B cell (primary cell): ENCODE data around the gene RAD51B. TPM values are rescaled to one million over a fixed set of nuclear protein-coding genes. Genes with fewer than 3 reads are reported as not detected.

Experiments used
- ATAC-seq: fragments of 200-7000 bp; cut with Tn5 transposase; one replicate; pipeline ENCODE4 v1.10.0; 2021; ENCODE audit warnings: low read depth, mild to moderate bottlenecking, moderate number of reproducible peaks, moderate library complexity
- CTCF ChIA-PET: fragments of 350-600 bp; sonication (Branson Sonifier 250); formaldehyde crosslinking; loops from one replicate; lab custom pipeline; 2021; ENCODE audit warnings: antibody characterized with exemption, inconsistent platforms; lab: Charles Lee
- POLR2A ChIA-PET: fragments of 350-600 bp; sonication (Branson Sonifier 250); formaldehyde crosslinking; loops from one replicate; lab custom pipeline; 2021; ENCODE audit warnings: antibody characterized with exemption; lab: Charles Lee
- DNase-seq: peaks from one replicate; pipeline ENCODE4 v3.0.0; 2013
- H2AFZ ChIP-seq: 2 replicates; pipeline ENCODE4 v1.6.1; 2012; ENCODE audit warnings: mild to moderate bottlenecking, low read depth, low read length; ENCODE audit not compliant: insufficient read depth, poor library complexity, severe bottlenecking
- H3K27ac ChIP-seq, 2 donors: 1 replicate in 1 of 2; 2 replicates in 1 of 2; pipeline ENCODE4 v1.5.1; 2012 to 2013; ENCODE audit warnings: low read length in 2 of 2, mild to moderate bottlenecking in 2 of 2, moderate library complexity in 1 of 2
- H3K27me3 ChIP-seq, 4 experiments: fragments of 200-600 bp in 1 of 4; sonication (generic) in 1 of 4; replicated peaks in 1 of 4; 1 replicate in 2 of 4; 2 replicates in 2 of 4; pipeline versions ENCODE4 v1.6.1 to v1.7.0; 2013 to 2016; ENCODE audit warnings: low read length in 3 of 4, mild to moderate bottlenecking in 2 of 4, mixed read lengths in 1 of 4, moderate library complexity in 1 of 4; ENCODE audit not compliant: insufficient read depth in 4 of 4, control insufficient read depth in 3 of 4; ENCODE audit errors: control extremely low read depth in 1 of 4
- H3K36me3 ChIP-seq, 2 experiments: replicated peaks in 1 of 2; 1 replicate in 1 of 2; 2 replicates in 1 of 2; pipeline versions ENCODE4 v1.6.1 to v1.7.1; 2013; ENCODE audit warnings: low read length in 1 of 2; ENCODE audit not compliant: insufficient read depth in 2 of 2, control insufficient read depth in 1 of 2; ENCODE audit errors: control extremely low read depth in 1 of 2, extremely low read depth in 1 of 2
- H3K4me1 ChIP-seq, 2 donors: fragments of 200-600 bp in 1 of 2; sonication (generic) in 1 of 2; 1 replicate in 1 of 2; 2 replicates in 1 of 2; pipeline versions ENCODE4 v1.5.1 to v1.6.1; 2013 to 2017; ENCODE audit warnings: low read length in 2 of 2; ENCODE audit not compliant: control insufficient read depth in 2 of 2, insufficient read depth in 2 of 2
- H3K4me2 ChIP-seq: replicated peaks from 2 replicates; pipeline ENCODE3; 2012; ENCODE audit warnings: mild to moderate bottlenecking, low read depth, low read length; ENCODE audit not compliant: poor library complexity, severe bottlenecking
- H3K4me3 ChIP-seq, 5 experiments: fragments of 200-600 bp in 1 of 5; sonication (generic) in 1 of 5; 1 replicate in 3 of 5; 2 replicates in 2 of 5; pipeline versions ENCODE4 v1.5.1 to v1.7.0; 2011 to 2016; ENCODE audit warnings: low read length in 4 of 5, mild to moderate bottlenecking in 4 of 5, low read depth in 2 of 5, control low read depth in 1 of 5, moderate library complexity in 1 of 5; ENCODE audit not compliant: insufficient read depth in 1 of 5; ENCODE audit errors: control extremely low read depth in 1 of 5, extremely low read depth in 1 of 5
- H3K79me2 ChIP-seq: fragments of 200-600 bp; sonication (generic); one replicate; pipeline ENCODE4 v1.6.0; 2016; ENCODE audit warnings: low read length; ENCODE audit not compliant: control insufficient read depth, insufficient read depth
- H3K9ac ChIP-seq: fragments of 200-600 bp; sonication (generic); 2 replicates; pipeline ENCODE4 v1.6.1; 2017; ENCODE audit warnings: mild to moderate bottlenecking, low read length, moderate library complexity
- H3K9me3 ChIP-seq, 3 donors: one replicate each; pipeline versions ENCODE4 v1.6.1 to v1.7.1; 2013; ENCODE audit warnings: low read length in 2 of 3; ENCODE audit not compliant: control insufficient read depth in 2 of 3, insufficient read depth in 1 of 3; ENCODE audit errors: control extremely low read depth in 1 of 3
- H4K20me1 ChIP-seq: 2 replicates; pipeline ENCODE4 v1.6.0; 2012; ENCODE audit warnings: mild to moderate bottlenecking, low read length; ENCODE audit not compliant: insufficient read depth, control insufficient read depth, poor library complexity, severe bottlenecking
- H3K27ac Mint-ChIP-seq: one replicate; pipeline ENCODE4 v1.8.0; 2021; ENCODE audit warnings: mixed read lengths
- H3K27me3 Mint-ChIP-seq: one replicate; pipeline ENCODE4 v1.8.0; 2021; ENCODE audit warnings: mixed read lengths
- H3K4me1 Mint-ChIP-seq: one replicate; pipeline ENCODE4 v1.8.0; 2021; ENCODE audit warnings: mixed read lengths
- H3K4me3 Mint-ChIP-seq: one replicate; pipeline ENCODE4 v1.8.0; 2021; ENCODE audit warnings: mixed read lengths
- H3K9me3 Mint-ChIP-seq: one replicate; pipeline ENCODE4 v1.8.0; 2022; ENCODE audit warnings: mixed read lengths; ENCODE audit not compliant: insufficient read depth
- EZH2 ChIP-seq: IDR thresholded peaks from 2 replicates; pipeline ENCODE4 v1.6.1; 2012; ENCODE audit warnings: borderline replicate concordance, low read depth, mild to moderate bottlenecking, moderate library complexity, low read length; ENCODE audit not compliant: insufficient read depth, poor library complexity, severe bottlenecking
- WGBS: methylation state at CpG from one replicate; pipeline ENCODE4 v1.1.5; 2013; ENCODE audit warnings: missing lambda C conversion rate; ENCODE audit not compliant: insufficient coverage; 5-methylcytosine and 5-hydroxymethylcytosine counted together
- intact Hi-C: fragments of 100-400 bp; cut with micrococcal nuclease; formaldehyde crosslinking; loops from one replicate; pipeline ENCODE4 v1.10.0; 2022
- polyA plus RNA-seq: library from polyadenylated mRNA; depleted of rRNA; stranded (reverse); fragments of >200 nt; gene quantifications from 2 replicates; pipeline ENCODE4 v1.2.3, GENCODE V29; 2012
- total RNA-seq, 2 donors: library from RNA; stranded (reverse); fragments of 120-200 nt in 1 of 2; gene quantifications; 1 replicate in 1 of 2; 2 replicates in 1 of 2; pipeline versions ENCODE4 v1.2.3 to v1.2.4, GENCODE V29; 2013 to 2022
- TF ChIP-seq, protein P1 (sequence below): fragments of 200-600 bp; IDR thresholded peaks from one replicate; pipeline ENCODE4 v1.8.0; 2022; ENCODE audit warnings: antibody characterized with exemption, mild to moderate bottlenecking

Gene RAD51B
- total and polyA plus RNA-seq, 2 donors (not counting 1 experiment from before 2014, with no cell fraction given), result 6.5 to 60.6 TPM

DNA sequence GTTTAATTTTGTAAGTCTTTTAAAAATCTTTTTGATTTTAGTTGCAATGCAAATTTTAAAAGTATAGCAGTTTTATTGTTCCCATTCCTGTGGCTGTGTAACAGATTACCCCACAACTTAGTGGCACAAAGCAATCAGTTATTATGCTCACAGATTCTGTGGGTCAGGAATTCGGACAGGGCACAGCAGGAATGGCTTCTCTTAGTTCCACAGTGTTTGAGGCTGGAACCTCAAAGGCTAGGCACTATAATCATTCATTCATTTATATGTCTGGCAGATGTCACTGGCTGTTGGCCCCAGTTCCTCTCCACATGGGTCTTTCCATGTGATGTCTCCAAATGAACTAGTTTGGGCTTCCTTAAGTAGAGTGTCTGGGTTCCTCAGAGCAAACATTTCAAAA lies 193.3 kb downstream of the RAD51B start:
- Histone ChIP-seq H3K27ac (no peak overlapping the region), H3K36me3 (no peaks in the 10 kb centered on the region)
- intact Hi-C loops, result no loop called here

DNA sequence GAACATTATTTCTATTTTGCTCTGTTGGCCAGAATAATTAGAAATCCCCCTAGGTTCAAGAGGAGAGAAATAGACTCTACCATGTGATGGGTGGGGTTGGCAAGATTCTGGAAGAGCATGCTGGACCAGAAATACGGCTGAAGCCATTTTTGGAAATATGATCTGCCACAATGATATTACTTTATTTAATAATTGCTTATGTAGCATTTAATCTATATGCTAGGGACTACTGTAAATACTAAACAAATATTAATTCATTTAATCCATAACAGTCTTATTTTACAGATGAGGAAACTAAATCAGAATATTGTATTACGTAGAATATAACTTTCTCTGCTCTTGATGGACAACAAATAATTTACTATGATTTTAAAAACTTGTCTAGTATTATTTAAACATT lies 193.7 kb downstream of the RAD51B start:
- Mint-ChIP-seq H3K4me1 (no peaks in the 10 kb centered on the region), H3K4me3 (no peak overlapping the region)
- CTCF ChIA-PET, result no interaction called here

More for the DNA sequence above, 193.3 kb downstream of the RAD51B start:
- H3K4me3 Mint-ChIP-seq, result no peak overlapping the region
- TF ChIP-seq, protein P1, sequence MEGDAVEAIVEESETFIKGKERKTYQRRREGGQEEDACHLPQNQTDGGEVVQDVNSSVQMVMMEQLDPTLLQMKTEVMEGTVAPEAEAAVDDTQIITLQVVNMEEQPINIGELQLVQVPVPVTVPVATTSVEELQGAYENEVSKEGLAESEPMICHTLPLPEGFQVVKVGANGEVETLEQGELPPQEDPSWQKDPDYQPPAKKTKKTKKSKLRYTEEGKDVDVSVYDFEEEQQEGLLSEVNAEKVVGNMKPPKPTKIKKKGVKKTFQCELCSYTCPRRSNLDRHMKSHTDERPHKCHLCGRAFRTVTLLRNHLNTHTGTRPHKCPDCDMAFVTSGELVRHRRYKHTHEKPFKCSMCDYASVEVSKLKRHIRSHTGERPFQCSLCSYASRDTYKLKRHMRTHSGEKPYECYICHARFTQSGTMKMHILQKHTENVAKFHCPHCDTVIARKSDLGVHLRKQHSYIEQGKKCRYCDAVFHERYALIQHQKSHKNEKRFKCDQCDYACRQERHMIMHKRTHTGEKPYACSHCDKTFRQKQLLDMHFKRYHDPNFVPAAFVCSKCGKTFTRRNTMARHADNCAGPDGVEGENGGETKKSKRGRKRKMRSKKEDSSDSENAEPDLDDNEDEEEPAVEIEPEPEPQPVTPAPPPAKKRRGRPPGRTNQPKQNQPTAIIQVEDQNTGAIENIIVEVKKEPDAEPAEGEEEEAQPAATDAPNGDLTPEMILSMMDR, result no peak
- no peak for TF ChIP-seq EZH2
- H3K9me3 Mint-ChIP-seq, result no peaks in the 10 kb centered on the region
- H2AFZ ChIP-seq, result no peak overlapping the region
- no peak for DNase-seq
- no peak overlapping the region for H3K9ac ChIP-seq
- H3K9me3 ChIP-seq, result no peaks in the 10 kb centered on the region
- CTCF ChIA-PET, result no interaction called here
- H3K4me1 ChIP-seq, result no peaks in the 10 kb centered on the region
- no peaks in the 10 kb centered on the region for H3K27me3 Mint-ChIP-seq
- ATAC-seq, result no peak
- no peaks in the 10 kb centered on the region for H3K79me2 ChIP-seq
- H3K27me3 ChIP-seq, result no peaks in the 10 kb centered on the region
- POLR2A ChIA-PET, result no interaction called here
- H3K4me1 Mint-ChIP-seq, result no peaks in the 10 kb centered on the region
- 100% methylated on average over 1 of the region's 1 CpG for WGBS
- no peaks in the 10 kb centered on the region for H4K20me1 ChIP-seq
- H3K27ac Mint-ChIP-seq, result no peak overlapping the region
- H3K4me3 ChIP-seq, result no peak overlapping the region
- H3K4me2 ChIP-seq, result no peak overlapping the region

More for the DNA sequence above, 193.7 kb downstream of the RAD51B start:
- Mint-ChIP-seq H3K27me3 (no peaks in the 10 kb centered on the region), H3K9me3 (no peaks in the 10 kb centered on the region), H3K27ac (no peak overlapping the region)
- Histone ChIP-seq H2AFZ (no peak overlapping the region), H3K4me3 (no peak overlapping the region), H3K9ac (no peak overlapping the region), H3K4me1 (no peaks in the 10 kb centered on the region), H3K9me3 (no peaks in the 10 kb centered on the region), H3K36me3 (no peaks in the 10 kb centered on the region), H3K27ac (no peak overlapping the region), H3K27me3 (no peaks in the 10 kb centered on the region), H4K20me1 (no peaks in the 10 kb centered on the region), H3K4me2 (no peak overlapping the region), H3K79me2 (no peaks in the 10 kb centered on the region)
- DNase-seq (no peak), ATAC-seq (no peak)
- intact Hi-C loops, result no loop called here
- WGBS, result no CpG with 5 or more reads among the region's 2 CpGs
- POLR2A ChIA-PET, result no interaction called here
- TF ChIP-seq, protein P1, result no peak
- no peak for TF ChIP-seq EZH2
